B cell (primary cell): ENCODE results near the gene PGAP6.

Source experiments
- CTCF ChIP-seq: fragments of 200-600 bp; IDR thresholded peaks from one replicate; pipeline ENCODE4 v1.8.0; 2022; ENCODE audit warnings: antibody characterized with exemption, mild to moderate bottlenecking
- EZH2 ChIP-seq: IDR thresholded peaks from 2 replicates; pipeline ENCODE4 v1.6.1; 2012; ENCODE audit warnings: borderline replicate concordance, low read depth, mild to moderate bottlenecking, moderate library complexity, low read length; ENCODE audit not compliant: insufficient read depth, poor library complexity, severe bottlenecking

GRCh38 chr16:375212-375611 is 6.6 kb downstream of the PGAP6 start:
- TF ChIP-seq CTCF: no peak
- TF ChIP-seq EZH2: no peak
